ENCODE results near the gene CD1C.
"Not testable (repeated sequence)": the region's sequence is repeated elsewhere in the genome, so short reads cannot be mapped to it uniquely, and the experiment has no call there.

The CD1C gene

DNA sequence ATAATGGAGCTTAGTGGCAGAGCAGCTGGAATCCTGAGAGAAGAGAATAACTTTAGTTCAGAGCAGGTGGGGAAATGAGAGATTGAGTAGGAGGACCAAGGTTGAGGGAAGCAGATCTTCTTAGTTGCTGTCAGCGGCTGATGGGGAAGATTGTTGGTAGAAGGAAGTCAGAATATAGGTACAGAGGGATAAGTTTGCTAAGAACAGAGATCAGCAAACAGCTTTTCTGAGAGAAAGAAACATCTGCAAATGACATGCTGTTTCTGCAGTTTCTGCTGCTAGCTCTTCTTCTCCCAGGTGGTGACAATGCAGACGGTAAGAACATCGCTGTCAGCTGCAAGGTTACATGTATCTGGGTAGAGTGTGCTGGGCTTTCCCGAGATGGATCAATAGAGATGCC lies at the start of gene CD1C:
Gene CD1C (plus strand): TSS at position 113 of the 400 bp plus-strand sequence. CDS start 142 bp downstream, at position 255.
- no peak for DNase-seq (ENCODE audit: low read depth in 2 of 2, low spot score in 1 of 2)

DNA sequence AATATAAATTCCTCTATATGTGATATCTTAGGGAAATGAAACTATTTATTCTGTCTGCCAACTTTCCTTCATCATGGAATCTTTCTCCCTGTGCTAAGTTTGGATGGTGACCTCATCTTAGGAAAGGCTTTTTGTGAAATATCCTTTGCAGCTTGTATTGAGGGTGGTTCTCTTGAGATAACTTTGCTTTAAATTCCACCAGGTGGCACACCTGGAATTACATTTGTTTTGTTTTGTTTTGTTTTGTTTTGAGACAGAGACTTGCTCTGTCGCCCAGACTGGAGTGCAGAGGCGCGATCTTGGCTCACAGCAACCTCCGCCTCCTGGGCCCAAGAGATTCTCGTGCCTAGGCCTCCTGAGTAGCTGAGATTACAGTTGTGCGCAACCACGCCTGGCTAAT lies 43.1 kb upstream of the CD1C start:
- DNase-seq (ENCODE audit: low read depth in 2 of 2, low spot score in 1 of 2) = no peak

GRCh38 chr1:158248118-158248517 lies 41.6 kb upstream of the CD1C start:
- no peak for DNase-seq (ENCODE audit: low read depth in 2 of 2, low spot score in 1 of 2)

DNA sequence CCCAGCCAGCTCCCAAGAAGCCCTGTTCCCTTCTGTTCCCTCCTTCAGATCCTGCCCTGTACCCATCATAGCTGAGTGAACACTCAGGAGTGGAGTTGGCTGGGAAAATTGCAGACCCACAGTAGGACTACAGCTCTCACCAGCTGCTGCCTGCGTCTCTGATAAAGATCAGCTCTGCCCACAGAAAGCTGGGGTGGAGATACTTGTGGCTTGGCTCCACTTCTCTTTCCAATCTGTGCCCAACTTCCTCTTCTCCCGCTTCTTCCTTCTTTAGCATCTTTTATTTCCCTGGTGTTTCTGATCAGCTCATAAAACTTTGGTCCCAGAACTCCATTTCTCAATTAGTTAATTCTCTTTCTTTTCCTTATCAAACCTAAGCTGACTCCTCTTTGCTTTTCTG lies 41.0 kb upstream of the CD1C start:
- DNase-seq (ENCODE audit: low read depth in 2 of 2, low spot score in 1 of 2) = no peak

DNA sequence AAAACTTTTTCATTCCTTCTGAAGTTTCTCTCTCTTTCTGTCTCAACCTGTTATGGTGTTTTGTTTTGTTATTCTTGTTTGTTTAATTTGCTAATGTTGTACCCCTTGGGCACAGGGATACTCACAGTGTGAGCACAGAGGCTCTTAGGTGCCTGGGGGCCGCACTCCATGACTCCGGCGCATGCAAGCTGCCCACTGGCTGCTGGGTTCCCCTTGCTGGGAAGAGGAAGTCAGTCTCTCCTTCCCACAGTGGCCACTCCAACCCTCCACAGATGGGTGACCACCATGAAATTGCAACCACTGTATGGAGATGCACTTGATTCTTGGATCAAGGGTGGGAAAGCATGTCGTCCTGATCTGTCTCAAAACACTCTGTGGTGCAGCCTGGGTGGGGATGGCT lies 40.1 kb upstream of the CD1C start:
- no peak for DNase-seq (ENCODE audit: low read depth in 2 of 2, low spot score in 1 of 2)

- no peak for DNase-seq (ENCODE audit: low read depth in 2 of 2, low spot score in 1 of 2)
These were observed 38.6 kb upstream of the CD1C start for GRCh38 chr1:158251163-158251562.

DNA sequence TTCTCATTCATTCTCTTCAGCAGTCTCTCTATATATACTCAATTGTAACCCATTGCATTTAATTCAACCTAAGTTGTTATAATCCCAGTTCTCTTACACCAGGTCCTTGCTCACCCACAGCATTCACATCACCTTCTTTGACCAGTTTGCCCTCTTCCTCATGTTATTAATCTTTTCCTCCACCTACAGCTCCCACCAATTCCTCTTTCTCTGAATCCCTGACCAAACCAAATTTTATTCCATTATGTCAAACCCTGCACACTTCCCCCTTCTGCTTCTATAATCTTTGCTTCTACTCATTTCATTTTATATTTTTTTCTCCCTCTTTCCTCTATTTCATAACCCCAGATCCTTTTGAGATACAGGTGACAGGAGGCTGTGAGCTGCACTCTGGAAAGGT lies 34.1 kb upstream of the CD1C start:
- DNase-seq (ENCODE audit: low read depth in 2 of 2, low spot score in 1 of 2) = no peak

- not testable (repeated sequence) for DNase-seq (ENCODE audit: low read depth in 2 of 2, low spot score in 1 of 2)
These were observed 33.0 kb upstream of the CD1C start for GRCh38 chr1:158256747-158257146.

DNA sequence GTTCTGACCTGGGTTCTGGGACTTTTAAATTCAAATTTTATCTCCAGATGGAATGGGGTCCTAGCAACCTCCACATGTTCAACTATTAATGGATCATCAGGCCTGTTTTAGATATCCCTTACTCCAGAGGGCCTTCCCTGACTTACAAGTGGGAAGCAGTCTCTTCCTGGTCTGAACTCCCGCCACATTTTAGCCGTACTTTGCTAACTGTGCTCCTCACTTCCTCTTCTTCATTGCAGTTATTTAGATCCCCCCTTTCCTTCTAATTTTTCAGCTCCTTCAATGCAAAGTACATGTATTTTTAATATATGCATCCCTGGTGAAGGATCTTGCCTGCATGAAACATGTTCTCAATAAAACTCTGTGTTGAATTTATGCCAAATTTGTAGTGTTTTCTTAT lies 31.8 kb upstream of the CD1C start:
- DNase-seq (ENCODE audit: low read depth in 2 of 2, low spot score in 1 of 2) = no peak

DNA sequence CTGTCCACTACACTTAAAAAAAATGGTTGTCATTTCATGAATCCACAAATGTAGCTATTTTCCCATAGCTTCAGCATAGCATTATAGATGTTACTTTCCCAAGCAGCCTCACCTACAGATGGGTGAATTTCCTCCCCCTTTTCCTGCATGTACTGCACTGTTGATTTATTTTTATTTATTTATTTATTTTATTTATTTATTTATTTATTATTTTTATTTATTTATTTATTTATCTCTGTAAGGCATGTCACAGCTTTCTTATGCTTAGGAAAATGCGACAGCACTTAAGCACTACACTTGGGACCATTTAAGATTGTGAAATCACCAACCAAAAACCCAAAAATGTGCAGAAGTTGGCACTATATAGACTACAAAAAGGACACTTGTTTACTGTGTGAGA lies 30.6 kb upstream of the CD1C start:
- no peak for DNase-seq (ENCODE audit: low read depth in 2 of 2, low spot score in 1 of 2)

DNA sequence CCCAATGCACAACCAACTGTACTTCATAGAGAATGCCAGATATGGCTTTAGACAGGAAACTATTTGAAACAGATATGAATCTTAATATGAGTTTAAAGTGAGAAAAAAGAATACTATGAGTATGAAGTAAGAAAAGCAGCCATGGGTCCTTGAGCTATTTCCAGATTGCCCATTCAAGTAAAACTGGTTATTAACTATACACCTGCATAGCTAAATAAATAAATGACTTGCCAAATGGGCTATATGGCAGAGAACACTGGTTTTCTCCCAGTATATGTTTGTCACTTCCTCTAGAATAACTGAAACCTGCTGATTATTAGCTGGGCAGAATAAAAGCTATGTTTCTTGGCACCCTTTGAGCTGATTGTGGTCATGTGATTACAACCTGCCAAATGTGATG lies 17.0 kb upstream of the CD1C start:
- DNase-seq (ENCODE audit: low read depth in 2 of 2, low spot score in 1 of 2) = no peak

DNA sequence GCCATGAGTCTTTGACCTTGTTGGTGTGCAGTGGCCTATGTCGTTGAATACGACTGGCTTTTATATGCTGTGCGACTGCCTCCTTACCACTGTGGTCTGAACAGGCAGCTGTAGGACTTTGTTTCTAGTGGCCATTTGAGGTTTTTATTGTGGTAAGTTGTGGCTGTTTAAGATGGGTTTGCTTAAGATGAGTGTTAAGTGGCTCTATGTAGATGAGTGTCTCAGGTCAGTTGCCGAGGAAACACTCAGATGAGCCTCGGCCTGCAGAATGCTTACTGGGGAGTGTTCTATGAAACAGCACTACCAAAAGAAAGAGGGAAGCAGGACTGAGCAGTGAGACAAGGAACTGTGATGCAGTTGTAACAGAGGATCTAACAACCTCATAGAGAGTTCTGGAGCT lies 14.9 kb upstream of the CD1C start:
- DNase-seq (ENCODE audit: low read depth in 2 of 2, low spot score in 1 of 2) = no peak

- not testable (repeated sequence) for DNase-seq (ENCODE audit: low read depth in 2 of 2, low spot score in 1 of 2)
These were observed 7.3 kb upstream of the CD1C start for GRCh38 chr1:158282421-158282820.

GRCh38 chr1:158283965-158284364 lies 5.8 kb upstream of the CD1C start:
- no peak for DNase-seq (ENCODE audit: low read depth in 2 of 2, low spot score in 1 of 2)

- DNase-seq (ENCODE audit: low read depth in 2 of 2, low spot score in 1 of 2) = no peak
These were observed 3.9 kb upstream of the CD1C start for GRCh38 chr1:158285756-158286241.

DNA sequence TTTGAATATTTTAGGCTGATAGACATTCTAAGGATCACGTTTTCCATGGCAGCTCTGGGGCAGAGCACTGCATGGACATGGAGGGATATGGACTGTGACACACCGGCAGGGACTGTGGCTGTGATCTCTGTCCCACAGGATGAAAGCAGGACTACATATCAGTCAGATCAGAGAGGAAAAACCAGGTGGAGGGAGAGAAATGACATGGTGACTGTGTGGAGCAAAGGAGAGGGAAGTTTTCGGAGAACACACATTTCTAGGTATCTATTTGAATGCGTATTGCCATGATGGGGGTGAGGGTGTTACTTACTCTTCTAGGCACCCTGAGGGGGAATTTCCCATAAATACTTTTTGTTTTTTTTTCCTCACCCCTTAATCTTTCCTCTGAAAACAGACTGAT lies 3.2 kb upstream of the CD1C start:
- no peak for DNase-seq (ENCODE audit: low read depth in 2 of 2, low spot score in 1 of 2)

DNA sequence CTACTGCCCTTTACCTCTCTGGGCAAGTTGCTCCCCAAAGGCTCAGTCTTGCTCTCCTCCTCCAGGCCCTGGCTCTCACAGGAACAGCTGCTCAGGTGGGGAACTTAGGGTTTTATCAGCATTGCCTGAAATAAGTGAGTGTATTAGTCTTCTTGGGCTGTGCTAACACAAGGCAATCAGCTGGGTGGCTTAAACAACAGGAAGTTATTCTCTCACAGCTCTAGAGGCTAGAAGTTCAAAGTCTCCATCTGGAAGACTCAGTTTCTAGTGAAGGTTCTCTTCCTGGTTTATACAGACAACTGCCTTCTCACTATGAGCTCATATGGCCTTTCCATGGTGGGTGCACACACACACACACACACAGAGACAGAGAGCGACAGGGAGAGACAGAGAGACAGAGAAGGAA lies 2.8 kb upstream of the CD1C start:
- DNase-seq (ENCODE audit: low read depth in 2 of 2, low spot score in 1 of 2) = no peak

DNA sequence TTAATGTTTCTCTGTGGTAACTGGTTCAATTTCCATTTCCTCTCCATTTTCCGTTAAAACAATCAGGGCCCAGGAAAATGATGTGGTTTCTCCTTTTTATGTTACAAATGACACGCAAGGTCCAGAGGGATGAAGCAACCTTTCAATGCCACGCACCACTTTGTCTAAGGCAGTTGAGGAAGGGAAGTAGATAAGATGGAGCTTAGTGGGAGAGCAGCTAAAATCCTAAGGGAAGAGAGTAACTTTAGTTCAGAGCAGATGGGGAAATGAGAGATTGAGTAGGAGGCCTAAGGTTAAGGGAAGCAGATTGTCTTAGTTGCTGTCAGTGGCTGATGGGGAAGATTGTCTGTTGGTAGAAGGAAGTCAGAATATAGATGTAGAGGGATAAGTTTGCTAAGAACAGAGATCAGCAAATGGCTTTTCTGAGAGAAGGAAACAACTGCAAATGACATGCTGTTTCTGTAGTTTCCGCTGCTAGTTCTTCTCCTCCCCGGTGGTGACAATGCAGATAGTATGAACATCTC lies 660 bp downstream of the CD1C start:
- DNase-seq (ENCODE audit: low read depth in 2 of 2, low spot score in 1 of 2) = no peak

DNA sequence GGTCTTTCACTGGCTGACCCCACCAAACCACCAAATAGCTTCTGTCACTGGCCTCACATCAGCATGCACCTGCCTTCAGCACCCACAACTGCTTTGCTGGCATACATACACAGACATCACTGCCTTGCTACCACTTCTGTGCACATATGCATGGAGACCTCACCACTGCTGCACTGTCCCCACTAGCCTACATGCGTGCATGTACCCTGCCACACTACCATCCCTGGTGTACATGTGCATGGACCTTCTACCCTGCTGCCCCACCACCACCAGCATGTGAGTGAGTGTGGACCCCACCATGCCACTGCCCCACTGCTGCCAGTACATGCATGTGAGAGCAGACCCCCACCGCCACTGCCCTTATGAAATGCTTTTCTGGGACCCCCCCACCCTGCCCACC lies 6.1 kb downstream of the CD1C start:
- DNase-seq (ENCODE audit: low read depth in 2 of 2, low spot score in 1 of 2) = no peak

- DNase-seq (ENCODE audit: low read depth in 2 of 2, low spot score in 1 of 2) = no peak
These were observed 20.9 kb downstream of the CD1C start for GRCh38 chr1:158310623-158311022.

GRCh38 chr1:158311066-158311465 lies 21.3 kb downstream of the CD1C start:
- no peak for DNase-seq (ENCODE audit: low read depth in 2 of 2, low spot score in 1 of 2)

DNA sequence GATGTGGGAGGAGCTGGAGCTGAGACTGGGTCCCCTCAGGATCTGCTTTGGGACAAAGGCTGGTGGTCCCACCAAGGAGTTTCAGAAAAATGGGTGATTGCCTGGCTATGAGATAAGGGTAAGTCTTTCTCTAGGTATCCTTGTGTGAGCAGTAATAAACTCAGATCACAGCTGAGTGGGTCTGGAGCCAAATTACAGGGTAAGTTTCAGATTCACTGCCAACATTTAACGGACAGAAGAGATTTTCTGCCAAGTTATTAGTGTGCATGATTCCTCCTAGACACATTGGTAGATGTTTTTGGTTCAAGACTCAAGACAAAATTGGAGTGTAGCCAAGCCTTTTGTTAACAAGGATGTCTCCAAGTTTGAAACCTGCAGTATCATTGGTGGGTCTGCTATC lies 34.1 kb downstream of the CD1C start:
- no peak for DNase-seq (ENCODE audit: low read depth in 2 of 2, low spot score in 1 of 2)

DNA sequence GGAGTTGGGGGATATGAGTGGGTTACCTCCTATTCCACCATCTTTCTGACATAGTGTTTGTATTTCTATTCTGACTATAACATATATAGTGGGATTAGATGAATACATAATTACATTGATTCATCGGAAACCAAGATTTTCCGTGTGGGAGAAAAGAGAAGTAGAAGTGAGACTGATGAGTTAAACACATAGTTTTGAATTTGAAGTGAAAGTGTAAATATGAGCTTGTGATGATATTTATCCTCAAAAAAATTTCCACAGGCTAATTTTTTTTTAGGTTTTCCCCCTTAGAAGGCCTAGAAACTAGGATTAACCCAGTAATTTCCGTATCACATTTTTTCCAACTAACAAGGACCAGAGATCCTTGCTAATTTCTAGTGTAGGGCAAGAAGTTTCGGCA lies 34.7 kb downstream of the CD1C start:
- no peak for DNase-seq (ENCODE audit: low read depth in 2 of 2, low spot score in 1 of 2)

DNA sequence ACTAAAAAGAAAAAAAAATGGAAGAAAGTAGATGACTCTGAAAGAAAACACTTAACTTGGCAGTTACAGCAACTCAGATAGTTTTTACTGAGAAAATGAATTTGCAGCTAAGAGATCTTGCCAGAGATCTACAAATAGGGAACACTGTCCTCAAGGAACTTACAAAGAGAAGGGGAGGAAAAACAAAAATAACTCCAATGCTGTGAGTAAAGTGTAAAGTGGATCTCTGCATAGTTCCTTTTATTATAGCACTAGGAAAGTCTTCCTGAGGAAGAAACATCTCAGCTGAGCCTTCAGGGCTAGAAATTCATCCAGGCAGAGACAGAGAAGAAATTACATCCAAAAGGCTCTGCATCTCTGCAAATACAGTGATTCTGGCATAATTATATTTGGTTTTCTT lies 37.8 kb downstream of the CD1C start:
- no peak for DNase-seq (ENCODE audit: low read depth in 2 of 2, low spot score in 1 of 2)
